ENCODE measurements around the gene ZFPM1.

ZFPM1 gene

GRCh38 chr16:88418869-88419268 lies 34.2 kb upstream of the ZFPM1 start:
- DNase-seq: no peak

DNA sequence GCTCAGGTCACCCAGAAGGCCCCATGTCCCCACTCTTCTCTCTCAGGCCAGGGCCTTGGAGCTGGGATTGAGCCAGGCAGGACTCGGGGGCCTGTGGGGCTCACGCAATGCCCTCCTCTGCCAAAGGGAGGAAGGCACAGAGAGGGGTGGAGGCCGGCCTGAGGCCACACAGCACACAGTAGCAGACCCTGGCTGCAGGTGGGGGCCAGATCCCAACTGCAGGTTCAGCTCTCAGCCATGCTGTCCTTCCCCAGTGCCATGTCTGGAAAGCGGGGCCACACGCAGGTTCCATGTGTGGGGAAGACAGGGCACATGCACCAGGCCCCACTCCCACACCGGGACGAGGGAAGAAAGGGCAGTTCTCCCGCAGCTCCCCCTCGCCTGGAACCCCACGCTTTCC lies 33.3 kb upstream of the ZFPM1 start:
- DNase-seq: no peak

DNA sequence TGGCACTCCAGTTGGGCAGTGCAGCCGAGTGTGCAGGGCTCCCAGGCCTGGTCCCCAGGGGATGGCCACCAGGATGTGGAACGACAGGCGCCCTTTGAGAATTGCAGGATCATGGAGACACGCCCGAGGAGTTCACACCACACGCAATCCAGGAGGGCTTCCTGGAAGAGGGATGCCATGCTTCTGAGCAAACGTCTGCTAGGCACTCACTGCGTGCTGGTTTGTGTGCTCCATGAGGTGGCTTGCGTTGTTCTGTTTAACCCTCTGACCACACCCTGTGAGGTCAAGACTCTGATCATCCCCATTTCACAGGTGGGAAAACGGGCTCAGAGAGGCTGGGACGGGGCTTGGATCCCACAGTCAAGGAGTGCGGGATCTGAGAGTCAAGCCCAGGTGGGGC lies 32.6 kb upstream of the ZFPM1 start:
- DNase-seq: no peak

GRCh38 chr16:88421301-88421700 lies 31.8 kb upstream of the ZFPM1 start:
- no peak for DNase-seq

- no peak for DNase-seq
Measured at GRCh38 chr16:88421871-88422433, 31.1 kb upstream of the ZFPM1 start.

GRCh38 chr16:88422733-88423447 lies 30.2 kb upstream of the ZFPM1 start:
- DNase-seq: no peak

GRCh38 chr16:88423448-88423850 lies 29.6 kb upstream of the ZFPM1 start:
- no peak for DNase-seq

GRCh38 chr16:88424587-88425235 lies 28.4 kb upstream of the ZFPM1 start:
- no peak for DNase-seq

GRCh38 chr16:88426018-88426417 lies 27.1 kb upstream of the ZFPM1 start:
- DNase-seq: no peak

DNA sequence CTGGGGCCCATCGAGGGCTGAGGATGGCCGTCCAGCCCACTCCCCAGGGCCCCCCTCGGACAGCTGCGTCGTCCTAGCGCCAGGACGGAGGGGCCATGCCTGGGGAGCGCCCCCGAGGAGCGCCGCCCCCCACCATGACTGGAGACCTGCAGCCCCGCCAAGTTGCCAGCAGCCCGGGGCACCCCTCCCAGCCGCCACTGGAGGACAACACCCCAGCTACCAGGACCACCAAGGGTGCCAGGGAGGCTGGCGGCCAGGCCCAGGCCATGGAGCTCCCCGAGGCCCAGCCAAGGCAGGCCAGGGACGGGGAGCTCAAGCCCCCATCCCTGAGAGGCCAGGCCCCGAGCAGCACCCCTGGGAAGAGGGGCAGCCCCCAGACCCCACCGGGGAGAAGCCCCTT lies 25.7 kb upstream of the ZFPM1 start:
- no peak for DNase-seq

GRCh38 chr16:88428156-88428555 lies 24.9 kb upstream of the ZFPM1 start:
- no peak for DNase-seq

- no peak for DNase-seq
Measured at GRCh38 chr16:88428616-88429386, 24.3 kb upstream of the ZFPM1 start.

GRCh38 chr16:88429387-88430184 lies 23.5 kb upstream of the ZFPM1 start:
- DNase-seq: no peak

- peak in 1 of 6 experiments; percentile 36 for DNase-seq
Measured at GRCh38 chr16:88430185-88430523, 22.9 kb upstream of the ZFPM1 start.

GRCh38 chr16:88430524-88431446 lies 22.3 kb upstream of the ZFPM1 start:
- DNase-seq: peak in 5 of 6 experiments; percentile 14 to 46 (median 36)

DNA sequence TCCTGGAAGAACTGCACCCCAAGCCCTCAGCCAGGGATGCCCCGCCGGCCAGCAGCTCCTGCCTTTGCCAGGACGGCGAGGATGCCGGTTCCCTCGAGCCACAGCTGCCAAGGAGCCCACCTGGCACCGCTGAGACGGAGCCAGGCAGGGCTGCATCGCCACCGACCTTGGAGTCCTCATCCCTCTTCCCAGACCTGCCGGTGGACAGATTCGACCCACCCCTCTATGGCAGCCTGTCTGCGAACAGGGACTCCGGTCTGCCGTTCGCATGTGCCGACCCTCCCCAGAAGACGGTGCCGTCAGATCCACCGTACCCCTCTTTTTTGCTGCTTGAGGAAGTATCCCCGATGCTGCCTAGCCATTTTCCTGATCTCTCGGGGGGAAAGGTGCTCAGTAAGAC lies 21.4 kb upstream of the ZFPM1 start:
- DNase-seq: no peak

- no peak for DNase-seq
Measured at GRCh38 chr16:88432174-88432573, 20.9 kb upstream of the ZFPM1 start.

- DNase-seq: no peak
Measured at GRCh38 chr16:88432753-88433152, 20.3 kb upstream of the ZFPM1 start.

GRCh38 chr16:88433632-88434352 lies 19.3 kb upstream of the ZFPM1 start:
- DNase-seq: no peak

DNA sequence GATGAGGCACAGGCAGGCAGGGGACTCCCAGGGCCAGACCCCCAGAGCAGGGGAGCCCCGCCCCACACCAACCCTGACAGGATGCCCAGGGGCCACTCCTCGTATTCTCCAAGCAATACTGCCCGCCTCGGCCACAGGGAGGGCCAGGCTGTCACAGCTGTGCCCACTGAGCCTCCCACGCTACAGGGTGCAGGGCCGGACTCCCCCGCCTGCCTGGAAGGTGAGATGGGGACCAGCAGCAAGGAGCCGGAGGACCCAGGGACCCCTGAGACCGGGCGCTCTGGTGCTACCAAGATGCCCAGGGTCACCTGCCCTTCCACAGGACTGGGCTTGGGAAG lies 18.8 kb upstream of the ZFPM1 start:
- DNase-seq: no peak

GRCh38 chr16:88434746-88435145 lies 18.3 kb upstream of the ZFPM1 start:
- DNase-seq: no peak
